Mesothelial cell of epicardium (in vitro differentiated cells): ENCODE measurements around the gene MUC6. TPM values are rescaled to one million over a fixed set of nuclear protein-coding genes. Genes with fewer than 3 reads are reported as not detected.

ENCODE experiments used
- DNase-seq, 2 experiments: peaks; one replicate each; pipeline ENCODE4 v3.0.0; 2021; ENCODE audit warnings: low spot score in 2 of 2; ENCODE audit not compliant: unreplicated experiment in 2 of 2
- H3K27ac Mint-ChIP-seq: 2 replicates; pipeline ENCODE4 v1.8.0; 2021; ENCODE audit warnings: mixed read lengths
- H3K27me3 Mint-ChIP-seq: 2 replicates; pipeline ENCODE4 v1.8.0; 2021; ENCODE audit warnings: low read depth, mixed read lengths
- H3K36me3 Mint-ChIP-seq: 2 replicates; pipeline ENCODE4 v1.8.0; 2021; ENCODE audit warnings: mixed read lengths
- H3K4me1 Mint-ChIP-seq: 2 replicates; pipeline ENCODE4 v1.8.0; 2021; ENCODE audit warnings: mixed read lengths
- H3K4me3 Mint-ChIP-seq: 2 replicates; pipeline ENCODE4 v1.8.0; 2021; ENCODE audit warnings: mild to moderate bottlenecking, moderate library complexity, mixed read lengths
- H3K9me3 Mint-ChIP-seq: 2 replicates; pipeline ENCODE4 v1.8.0; 2021; ENCODE audit warnings: mixed read lengths
- total RNA-seq: library from RNA; stranded (reverse); gene quantifications from 3 replicates; pipeline ENCODE4 v1.2.1, GENCODE V29; 2021
- TF ChIP-seq, protein P1 (sequence below): fragments of 200-600 bp; sonication (generic); IDR thresholded peaks from one replicate; pipeline ENCODE4 v1.5.0; 2021; ENCODE audit warnings: antibody characterized with exemption; ENCODE audit not compliant: unreplicated experiment

Gene MUC6
- total RNA-seq, 1 donor from 2014 or later, result not detected

DNA sequence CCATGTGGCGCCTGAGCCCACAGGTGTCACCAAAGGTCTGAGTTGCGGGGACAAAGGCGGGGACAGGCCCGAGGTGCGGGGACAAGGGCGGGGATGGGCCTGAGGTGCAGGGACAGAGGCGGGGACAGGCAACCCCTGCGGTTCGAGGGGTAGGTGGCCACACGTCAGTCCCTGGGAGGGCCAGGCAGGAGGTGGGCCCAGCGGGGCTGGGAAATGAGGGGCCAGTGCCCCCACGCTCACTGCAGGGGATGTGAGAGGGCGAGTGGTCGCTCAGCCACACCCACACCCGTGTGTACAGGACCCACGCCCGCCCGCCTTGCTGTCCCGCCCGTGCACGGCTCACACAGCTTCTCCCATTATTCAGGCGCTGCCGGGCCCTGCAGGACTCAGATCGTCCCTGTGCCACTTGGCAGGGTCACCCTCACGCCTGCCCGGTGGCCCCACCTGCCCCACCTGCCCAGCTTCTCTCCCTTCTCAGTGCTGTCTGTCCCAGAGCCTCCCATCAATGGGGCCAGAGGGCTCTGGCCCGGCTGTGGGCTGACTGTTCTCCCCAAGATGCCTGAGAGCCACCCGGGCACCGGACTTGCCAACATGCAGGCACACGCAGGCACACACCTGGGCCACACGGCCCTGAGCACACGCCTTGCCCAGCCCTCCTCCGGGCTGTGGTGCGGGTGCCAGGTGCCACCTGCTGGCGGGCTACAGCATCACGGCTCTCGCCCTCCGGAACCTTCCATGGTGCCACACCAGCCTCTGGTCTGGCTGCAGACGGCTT is 14.2 kb upstream of the MUC6 start:
- Mint-ChIP-seq H3K4me1 (peaks cover 3% of the 10 kb centered on the region), H3K27ac (no peak overlapping the region), H3K4me3 (no peak overlapping the region), H3K36me3 (no peaks in the 10 kb centered on the region), H3K9me3 (no peaks in the 10 kb centered on the region), H3K27me3 (peaks cover 15% of the 10 kb centered on the region)
- peak; percentile 39 to 80 for DNase-seq
- TF ChIP-seq, protein P1, sequence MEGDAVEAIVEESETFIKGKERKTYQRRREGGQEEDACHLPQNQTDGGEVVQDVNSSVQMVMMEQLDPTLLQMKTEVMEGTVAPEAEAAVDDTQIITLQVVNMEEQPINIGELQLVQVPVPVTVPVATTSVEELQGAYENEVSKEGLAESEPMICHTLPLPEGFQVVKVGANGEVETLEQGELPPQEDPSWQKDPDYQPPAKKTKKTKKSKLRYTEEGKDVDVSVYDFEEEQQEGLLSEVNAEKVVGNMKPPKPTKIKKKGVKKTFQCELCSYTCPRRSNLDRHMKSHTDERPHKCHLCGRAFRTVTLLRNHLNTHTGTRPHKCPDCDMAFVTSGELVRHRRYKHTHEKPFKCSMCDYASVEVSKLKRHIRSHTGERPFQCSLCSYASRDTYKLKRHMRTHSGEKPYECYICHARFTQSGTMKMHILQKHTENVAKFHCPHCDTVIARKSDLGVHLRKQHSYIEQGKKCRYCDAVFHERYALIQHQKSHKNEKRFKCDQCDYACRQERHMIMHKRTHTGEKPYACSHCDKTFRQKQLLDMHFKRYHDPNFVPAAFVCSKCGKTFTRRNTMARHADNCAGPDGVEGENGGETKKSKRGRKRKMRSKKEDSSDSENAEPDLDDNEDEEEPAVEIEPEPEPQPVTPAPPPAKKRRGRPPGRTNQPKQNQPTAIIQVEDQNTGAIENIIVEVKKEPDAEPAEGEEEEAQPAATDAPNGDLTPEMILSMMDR, result peak; percentile 92

DNA sequence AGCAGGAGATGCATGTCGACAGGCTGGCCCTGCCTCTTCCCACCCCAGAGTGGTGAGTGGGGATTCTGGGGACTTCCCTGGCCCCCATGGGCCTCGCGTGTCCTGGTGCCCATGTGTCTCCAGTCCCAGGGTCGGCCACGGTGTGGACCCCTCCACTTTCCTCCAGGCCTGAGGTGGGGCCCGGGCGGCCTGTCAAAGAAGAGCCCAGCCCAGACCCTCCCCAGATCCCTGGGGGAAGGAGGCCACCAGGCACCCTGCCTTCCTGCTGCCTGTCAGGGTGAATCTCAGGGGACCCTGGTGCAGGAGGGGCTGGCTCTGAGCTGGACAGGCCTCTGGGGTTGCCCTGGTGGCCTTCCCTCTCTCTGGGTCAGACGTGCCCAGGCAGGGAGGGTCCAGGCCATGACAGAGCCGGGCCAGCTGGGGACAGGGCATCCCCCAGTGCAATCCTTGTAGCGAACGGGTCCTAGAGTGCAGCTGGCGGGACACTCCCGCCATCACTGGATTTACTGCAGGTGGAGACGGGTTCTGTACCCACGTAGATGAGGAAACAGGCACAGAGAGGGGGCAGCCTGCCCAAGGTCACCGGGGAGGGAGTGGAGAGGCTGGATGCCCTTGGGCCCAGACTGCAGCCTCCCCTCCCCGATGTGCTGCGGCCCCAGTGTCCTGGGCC is 13.5 kb upstream of the MUC6 start:
- Mint-ChIP-seq H3K9me3 (peaks cover 2% of the 10 kb centered on the region), H3K27me3 (peaks cover 13% of the 10 kb centered on the region), H3K36me3 (no peaks in the 10 kb centered on the region), H3K4me1 (peaks cover 2% of the 10 kb centered on the region), H3K27ac (no peak overlapping the region), H3K4me3 (no peak overlapping the region)
- TF ChIP-seq, protein P1, result no peak
- DNase-seq, result no peak

DNA sequence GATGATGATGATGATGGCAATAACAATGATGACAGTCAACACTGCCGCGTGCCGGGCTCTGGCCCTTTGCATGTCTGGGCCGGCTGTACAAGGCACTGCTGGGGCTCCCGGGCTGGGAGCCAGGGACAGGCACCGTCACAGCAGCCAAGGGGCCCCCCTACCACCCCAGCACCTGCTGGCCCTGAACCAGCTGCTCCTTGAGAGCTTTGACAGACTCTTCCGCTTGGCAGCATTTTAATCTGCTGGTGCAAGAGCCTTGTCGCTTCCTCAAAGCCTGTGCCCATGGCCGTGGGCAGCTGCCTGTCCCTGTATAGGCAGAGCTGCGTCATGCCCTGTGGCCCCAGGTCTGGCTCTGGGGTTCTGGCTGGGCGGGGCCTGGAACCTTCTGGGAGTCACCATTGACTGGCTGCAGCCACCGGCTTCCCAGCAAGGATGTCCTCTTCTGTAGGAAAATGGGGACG is 12.9 kb upstream of the MUC6 start:
- DNase-seq, result no peak
- H3K27ac Mint-ChIP-seq, result no peak overlapping the region
- TF ChIP-seq, protein P1, result no peak
- H3K4me1 Mint-ChIP-seq, result no peaks in the 10 kb centered on the region
- peaks cover 16% of the 10 kb centered on the region for H3K27me3 Mint-ChIP-seq
- H3K4me3 Mint-ChIP-seq, result no peak overlapping the region
- H3K36me3 Mint-ChIP-seq, result no peaks in the 10 kb centered on the region
- peaks cover 6% of the 10 kb centered on the region for H3K9me3 Mint-ChIP-seq

DNA sequence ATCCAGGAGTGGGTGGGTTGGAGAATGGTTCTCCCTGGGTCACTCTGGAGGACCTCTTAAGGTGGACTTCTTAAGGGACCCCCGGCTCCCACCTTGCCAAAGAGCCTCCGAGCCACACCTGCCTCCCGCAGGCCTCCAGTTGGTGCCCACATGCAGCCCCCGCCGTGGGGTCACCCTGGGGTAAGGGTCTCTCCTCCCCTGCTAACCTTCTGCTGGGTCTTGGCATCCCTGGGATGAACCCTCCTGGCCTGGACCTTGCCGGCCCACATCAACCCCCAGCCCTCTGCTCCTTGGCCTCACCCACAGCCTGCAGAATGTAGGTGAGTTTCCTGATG is 12.5 kb upstream of the MUC6 start:
- TF ChIP-seq, protein P1, result no peak
- Mint-ChIP-seq H3K4me1 (no peaks in the 10 kb centered on the region), H3K9me3 (peaks cover 6% of the 10 kb centered on the region), H3K36me3 (no peaks in the 10 kb centered on the region), H3K27ac (no peak overlapping the region), H3K4me3 (no peak overlapping the region), H3K27me3 (peaks cover 16% of the 10 kb centered on the region)
- DNase-seq, result no peak

DNA sequence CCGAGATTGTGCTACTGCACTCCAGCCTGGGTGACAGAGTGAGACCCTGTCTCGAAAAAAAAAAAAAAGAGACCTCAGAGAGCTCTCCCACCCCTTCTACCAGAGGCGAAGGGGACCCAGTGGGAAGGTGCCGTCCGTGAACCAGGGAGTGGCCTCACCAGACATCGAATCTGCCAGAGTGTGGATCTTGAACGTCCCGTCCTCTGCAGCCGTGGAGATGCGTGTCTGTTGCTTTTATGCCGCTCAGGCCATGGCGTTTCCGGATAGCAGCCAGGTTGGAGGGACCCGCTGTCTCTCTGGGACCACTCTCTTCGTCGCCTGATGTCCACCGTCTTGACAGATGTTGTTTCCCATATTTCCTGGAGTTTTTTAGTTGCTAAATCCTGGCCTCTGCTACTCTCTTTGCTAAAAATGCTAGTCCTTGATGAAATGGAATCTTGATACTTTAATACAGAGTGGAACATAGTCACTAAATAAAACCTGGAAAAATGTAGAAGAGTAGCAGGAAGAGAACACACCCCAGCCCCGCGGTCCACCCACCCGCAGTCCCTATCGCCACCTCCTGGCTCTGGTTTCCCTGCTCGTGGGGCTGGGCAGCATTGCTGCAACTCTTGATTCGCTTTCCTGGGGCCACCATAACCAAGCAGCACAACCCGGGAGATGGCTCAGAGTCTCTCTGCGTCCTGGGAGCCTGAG is 12.0 kb upstream of the MUC6 start:
- Mint-ChIP-seq H3K27me3 (peaks cover 16% of the 10 kb centered on the region), H3K4me3 (no peak overlapping the region), H3K36me3 (no peaks in the 10 kb centered on the region)

More for the DNA sequence above, 12.0 kb upstream of the MUC6 start:
- Mint-ChIP-seq H3K27ac (no peak overlapping the region), H3K4me1 (no peaks in the 10 kb centered on the region), H3K9me3 (peaks cover 6% of the 10 kb centered on the region)
- TF ChIP-seq, protein P1, result no peak
- DNase-seq, result no peak
